ENCODE measurements around the gene MSH5.
A peak's percentile ranks its signal among the peaks of the same experiment; 100 is the strongest.

The MSH5 gene

GRCh38 chr6:31734821-31735406, 4.9 kb upstream of the MSH5 start:
- Histone ChIP-seq H3K4me1 (ENCODE audit: control insufficient read depth, insufficient read depth, low read length) (peaks cover 49% of the 10 kb centered on the region), H3K9ac (ENCODE audit: low read depth, low read length) (peak overlapping the region; percentile 96), H3K27me3 (ENCODE audit: control insufficient read depth, insufficient read depth, low read length) (no peaks in the 10 kb centered on the region), H3K4me2 (ENCODE audit: low read length) (peak overlapping the region; percentile 92), H3K9me3 (replicated peaks; ENCODE audit: low read length) (no peaks in the 10 kb centered on the region), H3K4me3 (ENCODE audit: low read length) (peak overlapping the region; percentile 86), H3K36me3 (ENCODE audit: insufficient read depth, low read length) (peaks cover 38% of the 10 kb centered on the region)

GRCh38 chr6:31736021-31736767, 3.6 kb upstream of the MSH5 start, which contains the start of gene CLIC1:
Gene CLIC1, minus strand, starts transcription at chr6:31736530. Its CDS starts 230 bp downstream, at chr6:31736300.
- Histone ChIP-seq H3K4me2 (ENCODE audit: low read length) (peak within 1 kb of the TSS; percentile 92), H3K9ac (ENCODE audit: low read depth, low read length) (peak within 1 kb of the TSS; percentile 96), H3K27me3 (ENCODE audit: control insufficient read depth, insufficient read depth, low read length) (no peaks in the 10 kb centered on the region), H3K4me3 (ENCODE audit: low read length) (peak within 1 kb of the TSS; percentile 86), H3K4me1 (ENCODE audit: control insufficient read depth, insufficient read depth, low read length) (peaks cover 42% of the 10 kb centered on the region), H3K36me3 (ENCODE audit: insufficient read depth, low read length) (peaks cover 30% of the 10 kb centered on the region), H3K9me3 (replicated peaks; ENCODE audit: low read length) (no peaks in the 10 kb centered on the region)

- Histone ChIP-seq H3K4me3 (ENCODE audit: low read length) (peak overlapping the region; percentile 86), H3K36me3 (ENCODE audit: insufficient read depth, low read length) (peaks cover 27% of the 10 kb centered on the region), H3K27me3 (ENCODE audit: control insufficient read depth, insufficient read depth, low read length) (no peaks in the 10 kb centered on the region), H3K4me1 (ENCODE audit: control insufficient read depth, insufficient read depth, low read length) (peaks cover 42% of the 10 kb centered on the region), H3K9ac (ENCODE audit: low read depth, low read length) (peak overlapping the region; percentile 96), H3K4me2 (ENCODE audit: low read length) (peak overlapping the region; percentile 92), H3K9me3 (replicated peaks; ENCODE audit: low read length) (no peaks in the 10 kb centered on the region)
These were observed 3.0 kb upstream of the MSH5 start for GRCh38 chr6:31736768-31737314.

- no peaks in the 10 kb centered on the region for H3K27me3 ChIP-seq (ENCODE audit: control insufficient read depth, insufficient read depth, low read length)
- H3K9ac ChIP-seq (ENCODE audit: low read depth, low read length): peak overlapping the region; percentile 75
- H3K9me3 ChIP-seq (replicated peaks; ENCODE audit: low read length): no peaks in the 10 kb centered on the region
- H3K36me3 ChIP-seq (ENCODE audit: insufficient read depth, low read length): peaks cover 24% of the 10 kb centered on the region
- H3K4me2 ChIP-seq (ENCODE audit: low read length): peak overlapping the region; percentile 78
- peaks cover 42% of the 10 kb centered on the region for H3K4me1 ChIP-seq (ENCODE audit: control insufficient read depth, insufficient read depth, low read length)
- H3K4me3 ChIP-seq (ENCODE audit: low read length): peak overlapping the region; percentile 51
These were observed 2.4 kb upstream of the MSH5 start for GRCh38 chr6:31737315-31737990.

GRCh38 chr6:31737991-31738979, 1.5 kb upstream of the MSH5 start:
- H3K27me3 ChIP-seq (ENCODE audit: control insufficient read depth, insufficient read depth, low read length): no peaks in the 10 kb centered on the region
- peak overlapping the region; percentile 75 for H3K9ac ChIP-seq (ENCODE audit: low read depth, low read length)
- peak overlapping the region; percentile 78 for H3K4me2 ChIP-seq (ENCODE audit: low read length)
- H3K4me3 ChIP-seq (ENCODE audit: low read length): peak overlapping the region; percentile 51
- no peaks in the 10 kb centered on the region for H3K9me3 ChIP-seq (replicated peaks; ENCODE audit: low read length)
- peaks cover 40% of the 10 kb centered on the region for H3K4me1 ChIP-seq (ENCODE audit: control insufficient read depth, insufficient read depth, low read length)
- peaks cover 21% of the 10 kb centered on the region for H3K36me3 ChIP-seq (ENCODE audit: insufficient read depth, low read length)

- H3K36me3 ChIP-seq (ENCODE audit: insufficient read depth, low read length): peaks cover 8% of the 10 kb centered on the region
- peak overlapping the region; percentile 97 for H3K4me2 ChIP-seq (ENCODE audit: low read length)
- peaks cover 28% of the 10 kb centered on the region for H3K4me1 ChIP-seq (ENCODE audit: control insufficient read depth, insufficient read depth, low read length)
- H3K9ac ChIP-seq (ENCODE audit: low read depth, low read length): peak overlapping the region; percentile 90
- H3K27me3 ChIP-seq (ENCODE audit: control insufficient read depth, insufficient read depth, low read length): no peaks in the 10 kb centered on the region
- H3K4me3 ChIP-seq (ENCODE audit: low read length): peak overlapping the region; percentile 95
- H3K9me3 ChIP-seq (replicated peaks; ENCODE audit: low read length): no peaks in the 10 kb centered on the region
These were observed 805 bp downstream of the MSH5 start for GRCh38 chr6:31740397-31741223.

GRCh38 chr6:31741815-31742214, 2.0 kb downstream of the MSH5 start:
- no peak overlapping the region for H3K4me3 ChIP-seq (ENCODE audit: low read length)
- no peak overlapping the region for H3K4me2 ChIP-seq (ENCODE audit: low read length)
- H3K9me3 ChIP-seq (replicated peaks; ENCODE audit: low read length): no peaks in the 10 kb centered on the region
- H3K36me3 ChIP-seq (ENCODE audit: insufficient read depth, low read length): peaks cover 8% of the 10 kb centered on the region
- no peak overlapping the region for H3K9ac ChIP-seq (ENCODE audit: low read depth, low read length)
- H3K4me1 ChIP-seq (ENCODE audit: control insufficient read depth, insufficient read depth, low read length): peaks cover 24% of the 10 kb centered on the region
- no peaks in the 10 kb centered on the region for H3K27me3 ChIP-seq (ENCODE audit: control insufficient read depth, insufficient read depth, low read length)

GRCh38 chr6:31742894-31743293, 3.1 kb downstream of the MSH5 start:
- Histone ChIP-seq H3K27me3 (ENCODE audit: control insufficient read depth, insufficient read depth, low read length) (no peaks in the 10 kb centered on the region), H3K4me3 (ENCODE audit: low read length) (no peak overlapping the region), H3K4me1 (ENCODE audit: control insufficient read depth, insufficient read depth, low read length) (peaks cover 14% of the 10 kb centered on the region), H3K36me3 (ENCODE audit: insufficient read depth, low read length) (peaks cover 9% of the 10 kb centered on the region), H3K4me2 (ENCODE audit: low read length) (no peak overlapping the region), H3K9ac (ENCODE audit: low read depth, low read length) (no peak overlapping the region), H3K9me3 (replicated peaks; ENCODE audit: low read length) (no peaks in the 10 kb centered on the region)

- H3K9ac ChIP-seq (ENCODE audit: low read depth, low read length): no peak overlapping the region
- no peak overlapping the region for H3K4me3 ChIP-seq (ENCODE audit: low read length)
- peaks cover 11% of the 10 kb centered on the region for H3K36me3 ChIP-seq (ENCODE audit: insufficient read depth, low read length)
- H3K4me2 ChIP-seq (ENCODE audit: low read length): no peak overlapping the region
- H3K27me3 ChIP-seq (ENCODE audit: control insufficient read depth, insufficient read depth, low read length): no peaks in the 10 kb centered on the region
- no peaks in the 10 kb centered on the region for H3K9me3 ChIP-seq (replicated peaks; ENCODE audit: low read length)
- peaks cover under 1% of the 10 kb centered on the region for H3K4me1 ChIP-seq (ENCODE audit: control insufficient read depth, insufficient read depth, low read length)
These were observed 4.6 kb downstream of the MSH5 start for GRCh38 chr6:31744422-31744821.

All from skeletal muscle satellite cell (primary cell).